IMR-90 (cell line): ENCODE data around the gene DIP2C. TPM values are rescaled to one million over a fixed set of nuclear protein-coding genes. Genes with fewer than 3 reads are reported as not detected.

Source experiments
- ATAC-seq: fragments of 200-7000 bp; cut with Tn5 transposase; 2 replicates; pipeline ENCODE4 v1.9.1; 2020; ENCODE audit warnings: low read depth, mild to moderate bottlenecking, moderate library complexity
- BruUV-seq: library from RNA; stranded (reverse); fragments of 400-500 nt; replicated peaks from 2 replicates; lab custom pipeline; 2021; lab: Mats Ljungman, UMichigan
- CTCF ChIA-PET: fragments of 300-600 bp; formaldehyde crosslinking; extraction: SDS; loops from one replicate; lab custom pipeline; 2021; ENCODE audit warnings: antibody characterized with exemption; lab: Yijun Ruan, JAX
- POLR2A ChIA-PET: fragments of 300-600 bp; sonication (Branson Sonifier 250); formaldehyde crosslinking; loops from one replicate; lab custom pipeline; 2022; ENCODE audit warnings: antibody characterized with exemption; ENCODE audit not compliant: unreplicated experiment; lab: Charles Lee
- DNase-seq: peaks from one replicate; pipeline ENCODE4 v3.0.0; 2013
- H2AFZ ChIP-seq: replicated peaks from 2 replicates; pipeline ENCODE3; 2013; ENCODE audit warnings: low read length, mild to moderate bottlenecking; ENCODE audit not compliant: poor library complexity
- H2AK5ac ChIP-seq: 2 replicates; pipeline ENCODE4 v1.6.1; 2013; ENCODE audit warnings: low read depth, low read length, inconsistent platforms
- H2AK9ac ChIP-seq: replicated peaks from 2 replicates; pipeline ENCODE3; 2013; ENCODE audit warnings: mild to moderate bottlenecking, low read depth, low read length, moderate library complexity; ENCODE audit not compliant: poor library complexity
- H2BK120ac ChIP-seq: 2 replicates; pipeline ENCODE4 v1.6.1; 2013; ENCODE audit warnings: low read depth, low read length, inconsistent platforms
- H2BK15ac ChIP-seq: 3 replicates; pipeline ENCODE4 v1.6.1; 2013; ENCODE audit warnings: low read depth, low read length, inconsistent platforms
- H2BK20ac ChIP-seq: 2 replicates; pipeline ENCODE4 v1.6.1; 2013; ENCODE audit warnings: low read depth, mild to moderate bottlenecking, inconsistent platforms, low read length, moderate library complexity
- H2BK5ac ChIP-seq: 2 replicates; pipeline ENCODE4 v1.6.1; 2013; ENCODE audit warnings: mild to moderate bottlenecking, low read depth, low read length, inconsistent platforms; ENCODE audit not compliant: poor library complexity, severe bottlenecking
- H3K14ac ChIP-seq: replicated peaks from 2 replicates; pipeline ENCODE4 v1.6.1; 2013; ENCODE audit warnings: low read depth, low read length, inconsistent platforms
- H3K18ac ChIP-seq: 2 replicates; pipeline ENCODE4 v1.6.1; 2013; ENCODE audit warnings: low read depth, low read length, control low read depth
- H3K23ac ChIP-seq: 2 replicates; pipeline ENCODE4 v1.6.1; 2013; ENCODE audit warnings: low read depth, low read length, inconsistent platforms
- H3K27ac ChIP-seq: 2 replicates; pipeline ENCODE4 v1.5.1; 2013; ENCODE audit warnings: mild to moderate bottlenecking, control low read depth, low read length; ENCODE audit not compliant: insufficient read depth
- H3K27me3 ChIP-seq: 2 replicates; pipeline ENCODE4 v1.6.1; 2013; ENCODE audit warnings: low read length; ENCODE audit not compliant: control insufficient read depth, insufficient read depth
- H3K36me3 ChIP-seq: 2 replicates; pipeline ENCODE4 v1.6.1; 2013; ENCODE audit warnings: low read length, mixed read lengths; ENCODE audit not compliant: control insufficient read depth, insufficient read depth
- H3K4ac ChIP-seq: 2 replicates; pipeline ENCODE4 v1.6.1; 2013; ENCODE audit warnings: low read depth, low read length, inconsistent platforms
- H3K4me1 ChIP-seq: 2 replicates; pipeline ENCODE4 v1.6.1; 2013; ENCODE audit warnings: low read length, mixed read lengths; ENCODE audit not compliant: control insufficient read depth, insufficient read depth
- H3K4me2 ChIP-seq: 2 replicates; pipeline ENCODE4 v1.6.1; 2013; ENCODE audit warnings: low read depth, mild to moderate bottlenecking, control low read depth, low read length, moderate library complexity
- H3K4me3 ChIP-seq: 2 replicates; pipeline ENCODE4 v1.5.1; 2013; ENCODE audit warnings: low read depth, mild to moderate bottlenecking, control low read depth, low read length, moderate library complexity; ENCODE audit not compliant: insufficient read depth
- H3K56ac ChIP-seq: 2 replicates; pipeline ENCODE4 v1.6.1; 2013; ENCODE audit warnings: low read length, inconsistent platforms; ENCODE audit not compliant: insufficient read depth; ENCODE audit errors: extremely low read depth
- H3K79me1 ChIP-seq, 2 experiments: 2 replicates each; pipeline ENCODE4 v1.6.1; 2013; ENCODE audit warnings: low read length in 2 of 2, inconsistent platforms in 1 of 2, low read depth in 1 of 2
- H3K9ac ChIP-seq: 2 replicates; pipeline ENCODE4 v1.6.1; 2013; ENCODE audit warnings: low read depth, low read length, control low read depth
- H3K9me1 ChIP-seq: 2 replicates; pipeline ENCODE4 v1.6.1; 2013; ENCODE audit warnings: low read length, inconsistent platforms; ENCODE audit not compliant: insufficient read depth
- H3K9me3 ChIP-seq: 2 replicates; pipeline ENCODE4 v1.6.1; 2013; ENCODE audit warnings: low read length; ENCODE audit not compliant: control insufficient read depth, insufficient read depth
- H4K20me1 ChIP-seq: 2 replicates; pipeline ENCODE4 v1.6.1; 2013; ENCODE audit warnings: low read length, inconsistent platforms; ENCODE audit not compliant: insufficient read depth
- H4K5ac ChIP-seq: 2 replicates; pipeline ENCODE4 v1.6.1; 2013; ENCODE audit warnings: mild to moderate bottlenecking, low read depth, low read length, control low read depth
- H4K8ac ChIP-seq, 2 experiments: 2 replicates each; pipeline ENCODE4 v1.6.1; 2013; ENCODE audit warnings: low read depth in 2 of 2, low read length in 2 of 2, control low read depth in 1 of 2, inconsistent platforms in 1 of 2
- H4K91ac ChIP-seq: 2 replicates; pipeline ENCODE4 v1.6.1; 2013; ENCODE audit warnings: low read depth, low read length, inconsistent platforms; ENCODE audit not compliant: insufficient read depth
- BHLHE40 ChIP-seq: fragments of 150-350 bp; IDR thresholded peaks from 2 replicates; pipeline ENCODE4 v1.6.1; 2016; ENCODE audit warnings: mild to moderate bottlenecking, low read depth, low read length
- CEBPB ChIP-seq: IDR thresholded peaks from 2 replicates; pipeline ENCODE4 v1.6.1; 2012; ENCODE audit warnings: low read depth, low read length, improper control_type of control experiment
- CHD1 ChIP-seq: IDR thresholded peaks from 2 replicates; pipeline ENCODE4 v1.6.1; 2012; ENCODE audit warnings: low read depth, low read length, improper control_type of control experiment
- CTCF ChIP-seq: conservative IDR thresholded peaks from 2 replicates; pipeline ENCODE4 v1.5.1; 2012; ENCODE audit warnings: mild to moderate bottlenecking, low read depth, low read length, improper control_type of control experiment
- ELK1 ChIP-seq: fragments of 150-350 bp; IDR thresholded peaks from 2 replicates; pipeline ENCODE4 v1.6.1; 2016; ENCODE audit warnings: low read depth, mild to moderate bottlenecking, low read length, moderate library complexity, borderline replicate concordance
- FOS ChIP-seq: fragments of 150-350 bp; IDR thresholded peaks from 2 replicates; pipeline ENCODE4 v1.6.1; 2016; ENCODE audit warnings: low read depth, low read length
- MAFK ChIP-seq: IDR thresholded peaks from 2 replicates; pipeline ENCODE4 v1.6.1; 2012; ENCODE audit warnings: low read depth, low read length, improper control_type of control experiment
- MAZ ChIP-seq: IDR thresholded peaks from 2 replicates; pipeline ENCODE4 v1.6.1; 2012; ENCODE audit warnings: low read depth, mild to moderate bottlenecking, low read length, improper control_type of control experiment, moderate library complexity, borderline replicate concordance
- MXI1 ChIP-seq: IDR thresholded peaks from 2 replicates; pipeline ENCODE4 v1.6.1; 2012; ENCODE audit warnings: low read depth, mild to moderate bottlenecking, low read length, moderate library complexity, borderline replicate concordance
- NFE2L2 ChIP-seq: fragments of 150-350 bp; IDR thresholded peaks from 2 replicates; pipeline ENCODE4 v1.6.1; 2016; ENCODE audit warnings: low read depth, mild to moderate bottlenecking, low read length
- POLR2A ChIP-seq: IDR thresholded peaks from 2 replicates; pipeline ENCODE4 v1.6.1; 2012; ENCODE audit warnings: mild to moderate bottlenecking, low read depth, low read length
- RAD21 ChIP-seq: IDR thresholded peaks from 2 replicates; pipeline ENCODE4 v1.6.1; 2012; ENCODE audit warnings: low read length, improper control_type of control experiment
- RCOR1 ChIP-seq: IDR thresholded peaks from 2 replicates; pipeline ENCODE4 v1.6.1; 2012; ENCODE audit warnings: mild to moderate bottlenecking, low read length, improper control_type of control experiment; ENCODE audit not compliant: insufficient replicate concordance
- RFX5 ChIP-seq: IDR thresholded peaks from 2 replicates; pipeline ENCODE4 v1.8.0; 2012; ENCODE audit warnings: low read depth, mild to moderate bottlenecking, low read length, moderate library complexity
- SMC3 ChIP-seq: fragments of 150-350 bp; IDR thresholded peaks from 2 replicates; pipeline ENCODE4 v1.6.1; 2016; ENCODE audit warnings: low read depth, mild to moderate bottlenecking, antibody characterized with exemption, low read length, moderate library complexity
- USF2 ChIP-seq: fragments of 150-350 bp; IDR thresholded peaks from 2 replicates; pipeline ENCODE4 v1.6.1; 2017; ENCODE audit warnings: mild to moderate bottlenecking, antibody characterized with exemption, low read length, low read depth
- WGBS, 2 experiments: methylation state at CpG; one replicate each; pipeline versions ENCODE4 v1.1.5 to v1.1.7; 2013; ENCODE audit warnings: missing lambda C conversion rate in 2 of 2; ENCODE audit not compliant: insufficient read length in 1 of 2; ENCODE audit errors: extremely low coverage in 2 of 2; 5-methylcytosine and 5-hydroxymethylcytosine counted together
- dilution Hi-C: fragments of 300-500 bp; cut with HindIII; formaldehyde crosslinking; loops from one replicate; pipeline ENCODE4 v1.14.3; 2018; ENCODE audit warnings: low sequenced_read_pairs; ENCODE audit not compliant: unreplicated experiment
- in situ Hi-C: fragments of 300-500 bp; cut with MboI; formaldehyde crosslinking; loops from 3 replicates; pipeline ENCODE4 v1.14.3; 2019; ENCODE audit warnings: low sequenced_read_pairs, inconsistent platforms, mixed read lengths
- intact Hi-C: fragments of 100-400 bp; cut with micrococcal nuclease; formaldehyde crosslinking; loops from 2 replicates; pipeline ENCODE4 v1.10.0; 2022
- polyA plus RNA-seq, 3 experiments: library from polyadenylated mRNA; depleted of rRNA; stranded (reverse); fragments of >200 nt; gene quantifications; 2 replicates each; pipeline ENCODE4 v1.2.3, GENCODE V29; 2012; ENCODE audit warnings: low replicate concordance in 1 of 3
- total RNA-seq: library from RNA; depleted of rRNA; stranded (reverse); fragments of >200 nt; gene quantifications from 2 replicates; pipeline ENCODE4 v1.2.3, GENCODE V29; 2012

DIP2C gene
- total and polyA plus RNA-seq, 2 of the 4 experiments (the other 2 are of a cell fraction) = 8.6 to 17.3 TPM

- 86% methylated on average over 17 of the region's 26 CpGs; no CpG with 5 or more reads in 1 of the 2 experiments for WGBS, 2 experiments
- no peak overlapping the region for H3K27ac ChIP-seq
- no peak overlapping the region for H2AFZ ChIP-seq
- H4K8ac ChIP-seq = no peak overlapping the region
- H4K91ac ChIP-seq = no peak overlapping the region
- no peak overlapping the region for H4K5ac ChIP-seq
- no peak overlapping the region for H3K56ac ChIP-seq
- H3K14ac ChIP-seq = no peak overlapping the region
- no peaks in the 10 kb centered on the region for H3K9me1 ChIP-seq
- no TSS peak for BruUV-seq
- H3K36me3 ChIP-seq = no peaks in the 10 kb centered on the region
- H3K79me1 ChIP-seq = no peaks in the 10 kb centered on the region
- ChIA-PET CTCF (no interaction called here), POLR2A (no interaction called here)
- no peak overlapping the region for H3K4ac ChIP-seq
- intact Hi-C loops (no loop called here), dilution Hi-C loops (no loop called here), in situ Hi-C loops (no loop called here)
- H3K4me1 ChIP-seq = no peaks in the 10 kb centered on the region
- H2BK120ac ChIP-seq = no peak overlapping the region
- DNase-seq (no peak), ATAC-seq (no peak)
- TF ChIP-seq RAD21 (no peak), CHD1 (no peak), USF2 (no peak), MXI1 (no peak), NFE2L2 (no peak), MAZ (no peak), RFX5 (no peak), MAFK (no peak), ELK1 (no peak), CEBPB (no peak), BHLHE40 (no peak), SMC3 (no peak), FOS (no peak), POLR2A (no peak), RCOR1 (no peak), CTCF (no peak)
- no peak overlapping the region for H2BK15ac ChIP-seq
- no peaks in the 10 kb centered on the region for H4K20me1 ChIP-seq
- H3K9me3 ChIP-seq = peaks cover 4% of the 10 kb centered on the region
- H2BK20ac ChIP-seq = no peak overlapping the region
- H3K4me2 ChIP-seq = no peak overlapping the region
- H3K23ac ChIP-seq = no peak overlapping the region
- H3K9ac ChIP-seq = no peak overlapping the region
- no peak overlapping the region for H3K4me3 ChIP-seq
- H2BK5ac ChIP-seq = no peak overlapping the region
- no peak overlapping the region for H2AK5ac ChIP-seq
- no peak overlapping the region for H3K18ac ChIP-seq
- no peak overlapping the region for H2AK9ac ChIP-seq
- H3K27me3 ChIP-seq = peaks cover 18% of the 10 kb centered on the region
Observed at GRCh38 chr10:722281-723060, 33.0 kb upstream of the DIP2C start.
